ENCODE measurements around the gene FOXG1. TPM values are rescaled to one million over a fixed set of nuclear protein-coding genes. Genes with fewer than 3 reads are reported as not detected.

The FOXG1 gene
- total and polyA plus RNA-seq, 2 of the 4 experiments (the other 2 are of a cell fraction) = not detected

GRCh38 chr14:28813810-28814209, 47.2 kb downstream of the FOXG1 start:
- no peaks in the 10 kb centered on the region for H3K9me3 ChIP-seq (ENCODE audit: control insufficient read depth, insufficient read depth, low read length)
- H2BK15ac ChIP-seq (ENCODE audit: low read depth, low read length) = no peak overlapping the region
- no peak overlapping the region for H2BK120ac ChIP-seq (ENCODE audit: low read depth, low read length)
- intact Hi-C loops (cut with micrococcal nuclease) = no loop called here
- H3K4me2 ChIP-seq (ENCODE audit: low read depth, low read length) = no peak overlapping the region
- H3K4ac ChIP-seq (ENCODE audit: low read depth, low read length) = no peak overlapping the region
- no peak overlapping the region for H2BK20ac ChIP-seq (ENCODE audit: low read depth, low read length)
- ChIA-PET CTCF (no interaction called here), POLR2A (ENCODE audit: unreplicated experiment) (no interaction called here)
- no peak overlapping the region for H3K23ac ChIP-seq (ENCODE audit: low read depth, low read length)
- H3K36me3 ChIP-seq (ENCODE audit: control insufficient read depth, insufficient read depth, low read length) = no peaks in the 10 kb centered on the region
- H2AK5ac ChIP-seq (ENCODE audit: low read depth, low read length) = no peak overlapping the region
- TF ChIP-seq FOS (IDR thresholded peaks at IDR 0.05; ENCODE audit: low read depth, low read length) (no peak), POLR2A (IDR thresholded peaks at IDR 0.05; ENCODE audit: low read depth, low read length) (no peak), MAZ (IDR thresholded peaks at IDR 0.05; ENCODE audit: borderline replicate concordance, low read depth, low read length) (no peak), MXI1 (IDR thresholded peaks at IDR 0.05; ENCODE audit: borderline replicate concordance, low read depth, low read length) (no peak), SMC3 (IDR thresholded peaks at IDR 0.05; ENCODE audit: low read depth, low read length) (no peak), RAD21 (IDR thresholded peaks at IDR 0.05; ENCODE audit: low read length) (no peak), CEBPB (IDR thresholded peaks at IDR 0.05; ENCODE audit: low read depth, low read length) (no peak), RCOR1 (IDR thresholded peaks at IDR 0.05; ENCODE audit: insufficient replicate concordance, low read length) (no peak), NFE2L2 (IDR thresholded peaks at IDR 0.05; ENCODE audit: low read depth, low read length) (no peak), RFX5 (IDR thresholded peaks at IDR 0.05; ENCODE audit: low read depth, low read length) (no peak), ELK1 (IDR thresholded peaks at IDR 0.05; ENCODE audit: borderline replicate concordance, low read depth, low read length) (no peak), BHLHE40 (IDR thresholded peaks at IDR 0.05; ENCODE audit: low read depth, low read length) (no peak), MAFK (IDR thresholded peaks at IDR 0.05; ENCODE audit: low read depth, low read length) (no peak), CHD1 (IDR thresholded peaks at IDR 0.05; ENCODE audit: low read depth, low read length) (no peak)
- TF ChIP-seq, protein P1, sequence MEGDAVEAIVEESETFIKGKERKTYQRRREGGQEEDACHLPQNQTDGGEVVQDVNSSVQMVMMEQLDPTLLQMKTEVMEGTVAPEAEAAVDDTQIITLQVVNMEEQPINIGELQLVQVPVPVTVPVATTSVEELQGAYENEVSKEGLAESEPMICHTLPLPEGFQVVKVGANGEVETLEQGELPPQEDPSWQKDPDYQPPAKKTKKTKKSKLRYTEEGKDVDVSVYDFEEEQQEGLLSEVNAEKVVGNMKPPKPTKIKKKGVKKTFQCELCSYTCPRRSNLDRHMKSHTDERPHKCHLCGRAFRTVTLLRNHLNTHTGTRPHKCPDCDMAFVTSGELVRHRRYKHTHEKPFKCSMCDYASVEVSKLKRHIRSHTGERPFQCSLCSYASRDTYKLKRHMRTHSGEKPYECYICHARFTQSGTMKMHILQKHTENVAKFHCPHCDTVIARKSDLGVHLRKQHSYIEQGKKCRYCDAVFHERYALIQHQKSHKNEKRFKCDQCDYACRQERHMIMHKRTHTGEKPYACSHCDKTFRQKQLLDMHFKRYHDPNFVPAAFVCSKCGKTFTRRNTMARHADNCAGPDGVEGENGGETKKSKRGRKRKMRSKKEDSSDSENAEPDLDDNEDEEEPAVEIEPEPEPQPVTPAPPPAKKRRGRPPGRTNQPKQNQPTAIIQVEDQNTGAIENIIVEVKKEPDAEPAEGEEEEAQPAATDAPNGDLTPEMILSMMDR (conservative IDR thresholded peaks at IDR 0.05; ENCODE audit: low read depth, low read length) = no peak
- TF ChIP-seq, protein P2, sequence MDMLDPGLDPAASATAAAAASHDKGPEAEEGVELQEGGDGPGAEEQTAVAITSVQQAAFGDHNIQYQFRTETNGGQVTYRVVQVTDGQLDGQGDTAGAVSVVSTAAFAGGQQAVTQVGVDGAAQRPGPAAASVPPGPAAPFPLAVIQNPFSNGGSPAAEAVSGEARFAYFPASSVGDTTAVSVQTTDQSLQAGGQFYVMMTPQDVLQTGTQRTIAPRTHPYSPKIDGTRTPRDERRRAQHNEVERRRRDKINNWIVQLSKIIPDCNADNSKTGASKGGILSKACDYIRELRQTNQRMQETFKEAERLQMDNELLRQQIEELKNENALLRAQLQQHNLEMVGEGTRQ (IDR thresholded peaks at IDR 0.05; ENCODE audit: low read depth, low read length) = no peak
- no peaks in the 10 kb centered on the region for H3K9me1 ChIP-seq (ENCODE audit: insufficient read depth, low read length)
- no peak overlapping the region for H3K4me3 ChIP-seq (ENCODE audit: insufficient read depth, low read depth, low read length)
- dilution Hi-C loops (cut with HindIII; ENCODE audit: low sequenced_read_pairs, unreplicated experiment) = no loop called here
- no TSS peak for BruUV-seq (replicated peaks)
- H3K18ac ChIP-seq (ENCODE audit: low read depth, low read length) = no peak overlapping the region
- H2AK9ac ChIP-seq (replicated peaks; ENCODE audit: low read depth, low read length, poor library complexity) = no peak overlapping the region
- H4K5ac ChIP-seq (ENCODE audit: low read depth, low read length) = no peak overlapping the region
- no peaks in the 10 kb centered on the region for H3K4me1 ChIP-seq (ENCODE audit: control insufficient read depth, insufficient read depth, low read length)
- ATAC-seq (ENCODE audit: low read depth) = no peak
- H3K79me1 ChIP-seq (ENCODE audit: low read depth in 1 of 2, low read length in 2 of 2) = no peaks in the 10 kb centered on the region
- H2BK5ac ChIP-seq (ENCODE audit: low read depth, low read length, poor library complexity, severe bottlenecking) = no peak overlapping the region
- WGBS, 2 experiments (ENCODE audit: extremely low coverage in 2 of 2, insufficient read length in 1 of 2) = no CpG with 5 or more reads among the region's 3 CpGs
- no peak overlapping the region for H3K9ac ChIP-seq (ENCODE audit: low read depth, low read length)
- no peak for DNase-seq
- no peaks in the 10 kb centered on the region for H3K27me3 ChIP-seq (ENCODE audit: control insufficient read depth, insufficient read depth, low read length)
- H3K56ac ChIP-seq (ENCODE audit: extremely low read depth, insufficient read depth, low read length) = no peak overlapping the region
- no peaks in the 10 kb centered on the region for H4K20me1 ChIP-seq (ENCODE audit: insufficient read depth, low read length)
- in situ Hi-C loops (cut with MboI; ENCODE audit: low sequenced_read_pairs) = no loop called here
- H4K8ac ChIP-seq (ENCODE audit: low read depth in 2 of 2, low read length in 2 of 2) = no peak overlapping the region
- H2AFZ ChIP-seq (replicated peaks; ENCODE audit: low read length, poor library complexity) = no peak overlapping the region
- H3K27ac ChIP-seq (ENCODE audit: insufficient read depth, low read length) = no peak overlapping the region
- H3K14ac ChIP-seq (replicated peaks; ENCODE audit: low read depth, low read length) = no peak overlapping the region
- no peak overlapping the region for H4K91ac ChIP-seq (ENCODE audit: insufficient read depth, low read depth, low read length)
